ENCODE results near the gene SLC29A2.

SLC29A2 gene

GRCh38 chr11:66346476-66347424 lies 24.8 kb downstream of the SLC29A2 start:
- no peak for DNase-seq

GRCh38 chr11:66345316-66345649 lies 26.3 kb downstream of the SLC29A2 start:
- no peak for DNase-seq

GRCh38 chr11:66344550-66345315 lies 26.8 kb downstream of the SLC29A2 start, which contains the start of gene BRMS1:
Gene BRMS1 (minus strand): TSS chr11:66345104. CDS start chr11:66342234, 2,870 bp downstream.
- DNase-seq, result peak; percentile 96

- no peak for DNase-seq
Observed at GRCh38 chr11:66343176-66343575, 28.4 kb downstream of the SLC29A2 start.

- DNase-seq, result no peak
Observed at GRCh38 chr11:66341502-66342126, 29.9 kb downstream of the SLC29A2 start.

- DNase-seq, result no peak
Observed at GRCh38 chr11:66340596-66341501, 30.7 kb downstream of the SLC29A2 start.

GRCh38 chr11:66339686-66340483 lies 31.7 kb downstream of the SLC29A2 start:
- no peak for DNase-seq

- no peak for DNase-seq
Observed at GRCh38 chr11:66339162-66339675, 32.3 kb downstream of the SLC29A2 start.

GRCh38 chr11:66338276-66339161 lies 33.0 kb downstream of the SLC29A2 start:
- no peak for DNase-seq

- DNase-seq, result no peak
Observed at GRCh38 chr11:66337103-66337899, 34.3 kb downstream of the SLC29A2 start.

- DNase-seq, result peak; percentile 60
Observed at GRCh38 chr11:66336234-66337102, 35.1 kb downstream of the SLC29A2 start, which contains the start of gene RIN1. Gene RIN1 (minus strand): TSS chr11:66336434. CDS start chr11:66336402, 32 bp downstream.

GRCh38 chr11:66335531-66336233 lies 35.9 kb downstream of the SLC29A2 start:
- DNase-seq, result no peak

GRCh38 chr11:66334605-66335442 lies 36.7 kb downstream of the SLC29A2 start:
- DNase-seq, result no peak

- DNase-seq, result no peak
Observed at GRCh38 chr11:66333896-66334604, 37.5 kb downstream of the SLC29A2 start.

GRCh38 chr11:66333220-66333877 lies 38.2 kb downstream of the SLC29A2 start:
- DNase-seq, result no peak

Data from stimulated activated naive CD4-positive, alpha-beta T cell treated with Interleukin-2 at 50 U/mL for 16 hours (primary cell).